Measurements from ENCODE around the gene RUBCN. TPM values are rescaled to one million over a fixed set of nuclear protein-coding genes. Genes with fewer than 3 reads are reported as not detected.
"Not testable (repeated sequence)": the region's sequence is repeated elsewhere in the genome, so short reads cannot be mapped to it uniquely, and the experiment has no call there.

The RUBCN gene
- total RNA-seq, 4 donors from 2014 or later: 36.8 to 56.7 (median 46.4) TPM

DNA sequence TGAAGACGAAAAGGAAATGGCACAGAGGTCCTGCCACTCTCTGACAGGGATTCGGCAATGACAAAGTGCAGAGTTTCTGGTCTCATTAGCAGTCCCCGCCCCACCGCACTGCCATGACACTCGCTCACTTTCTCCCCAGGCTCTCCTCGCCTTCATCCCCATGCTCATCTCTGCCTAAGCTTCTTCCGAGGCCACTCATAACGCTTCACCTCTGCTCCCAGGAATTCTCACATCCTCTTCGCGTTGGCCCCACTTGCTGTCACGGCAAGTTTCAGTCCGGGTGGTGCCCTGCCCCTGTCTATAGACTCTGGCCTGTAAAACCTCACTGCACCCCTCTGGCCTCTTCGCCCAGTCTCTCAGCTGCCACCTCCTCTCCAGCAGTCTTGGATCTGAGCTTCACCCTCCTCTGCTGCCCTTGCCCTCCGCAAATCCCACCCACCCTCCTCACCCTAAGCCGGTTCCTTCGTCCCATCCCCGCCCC, 654 bp downstream of the RUBCN start:
- Histone ChIP-seq H3K27ac (peak overlapping the region in 2 of 3 donors; percentile 64 to 92), H3K4me1 (peaks cover 7 to 16% of the 10 kb centered on the region in 2 donors), H3K36me3 (no peaks in the 10 kb centered on the region), H3K9me3 (no peaks in the 10 kb centered on the region), H3K27me3 (no peaks in the 10 kb centered on the region), H3K4me3 (replicated peaks in 1 of 3) (peak overlapping the region; percentile 21 to 91 (median 90))
- 1 to 3% methylated on average over 16 to 17 of the region's 17 CpGs for WGBS, 2 donors
- DNase-seq: peak; percentile 4 to 21
- intact Hi-C loops (cut with DNase I): no loop called here
- TF ChIP-seq POLR2A (IDR thresholded peaks at IDR 0.05): no peak
- TF ChIP-seq, protein P1, sequence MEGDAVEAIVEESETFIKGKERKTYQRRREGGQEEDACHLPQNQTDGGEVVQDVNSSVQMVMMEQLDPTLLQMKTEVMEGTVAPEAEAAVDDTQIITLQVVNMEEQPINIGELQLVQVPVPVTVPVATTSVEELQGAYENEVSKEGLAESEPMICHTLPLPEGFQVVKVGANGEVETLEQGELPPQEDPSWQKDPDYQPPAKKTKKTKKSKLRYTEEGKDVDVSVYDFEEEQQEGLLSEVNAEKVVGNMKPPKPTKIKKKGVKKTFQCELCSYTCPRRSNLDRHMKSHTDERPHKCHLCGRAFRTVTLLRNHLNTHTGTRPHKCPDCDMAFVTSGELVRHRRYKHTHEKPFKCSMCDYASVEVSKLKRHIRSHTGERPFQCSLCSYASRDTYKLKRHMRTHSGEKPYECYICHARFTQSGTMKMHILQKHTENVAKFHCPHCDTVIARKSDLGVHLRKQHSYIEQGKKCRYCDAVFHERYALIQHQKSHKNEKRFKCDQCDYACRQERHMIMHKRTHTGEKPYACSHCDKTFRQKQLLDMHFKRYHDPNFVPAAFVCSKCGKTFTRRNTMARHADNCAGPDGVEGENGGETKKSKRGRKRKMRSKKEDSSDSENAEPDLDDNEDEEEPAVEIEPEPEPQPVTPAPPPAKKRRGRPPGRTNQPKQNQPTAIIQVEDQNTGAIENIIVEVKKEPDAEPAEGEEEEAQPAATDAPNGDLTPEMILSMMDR (IDR thresholded peaks at IDR 0.05): no peak

GRCh38 chr3:197734667-197735318, 1.9 kb downstream of the RUBCN start:
- no peaks in the 10 kb centered on the region for H3K36me3 ChIP-seq
- intact Hi-C loops (cut with DNase I): no loop called here
- TF ChIP-seq, protein P1 (IDR thresholded peaks at IDR 0.05): no peak
- TF ChIP-seq POLR2A (IDR thresholded peaks at IDR 0.05): no peak
- H3K27me3 ChIP-seq: no peaks in the 10 kb centered on the region
- H3K4me3 ChIP-seq (replicated peaks in 1 of 3): no peak overlapping the region
- no peak overlapping the region for H3K27ac ChIP-seq
- DNase-seq: no peak
- 88 to 91% methylated on average over 7 of the region's 7 CpGs for WGBS, 2 donors
- peaks cover 7 to 16% of the 10 kb centered on the region in 2 donors for H3K4me1 ChIP-seq
- no peaks in the 10 kb centered on the region for H3K9me3 ChIP-seq

DNA sequence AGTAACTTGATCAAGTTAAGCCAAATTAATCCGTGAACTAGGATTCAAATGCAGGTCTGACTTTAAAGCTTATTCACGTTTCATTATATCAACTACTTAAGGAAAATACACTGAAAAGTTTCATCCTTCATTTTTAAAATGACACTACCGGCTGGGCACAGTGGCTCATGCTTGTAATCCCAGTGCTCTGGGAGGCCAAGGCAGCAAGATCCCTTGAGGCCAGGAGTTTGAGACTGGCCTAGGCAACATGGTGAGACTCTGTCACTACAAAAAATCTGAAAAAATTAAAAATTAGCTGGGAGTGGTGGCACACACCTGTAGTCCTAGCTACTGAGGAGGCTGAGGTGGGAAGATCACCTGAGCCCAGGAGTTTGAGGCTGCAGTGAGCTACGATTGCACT, 3.7 kb downstream of the RUBCN start:
- H3K27ac ChIP-seq: no peak overlapping the region
- H3K9me3 ChIP-seq: no peaks in the 10 kb centered on the region
- H3K4me1 ChIP-seq: peaks cover 7 to 16% of the 10 kb centered on the region in 2 donors
- no peaks in the 10 kb centered on the region for H3K27me3 ChIP-seq
- H3K4me3 ChIP-seq (replicated peaks in 1 of 3): no peak overlapping the region
- no peak for DNase-seq
- no peak for TF ChIP-seq POLR2A (IDR thresholded peaks at IDR 0.05)
- TF ChIP-seq, protein P1 (IDR thresholded peaks at IDR 0.05): no peak
- intact Hi-C loops (cut with DNase I): no loop called here
- no peaks in the 10 kb centered on the region for H3K36me3 ChIP-seq
- whole genome bisulfite sequencing, 2 donors: 95 to 97% methylated on average over 4 of the region's 4 CpGs

GRCh38 chr3:197731483-197731882, 5.2 kb downstream of the RUBCN start:
- WGBS, 2 donors: 94 to 95% methylated on average over 15 to 19 of the region's 27 CpGs
- DNase-seq; H3K4me3 ChIP-seq (replicated peaks in 1 of 3); H3K9me3 ChIP-seq; intact Hi-C loops (cut with DNase I); H3K36me3 ChIP-seq; H3K27me3 ChIP-seq; H3K27ac ChIP-seq: not testable (repeated sequence)
- peaks cover 7 to 13% of the 10 kb centered on the region in 2 donors for H3K4me1 ChIP-seq

GRCh38 chr3:197730770-197731169, 5.9 kb downstream of the RUBCN start:
- 96% methylated on average over 3 to 4 of the region's 5 CpGs for WGBS, 2 donors
- intact Hi-C loops (cut with DNase I); H3K9me3 ChIP-seq; H3K36me3 ChIP-seq; DNase-seq; H3K4me3 ChIP-seq (replicated peaks in 1 of 3); H3K27ac ChIP-seq; H3K27me3 ChIP-seq: not testable (repeated sequence)
- peaks cover 5 to 10% of the 10 kb centered on the region in 2 donors for H3K4me1 ChIP-seq

- intact Hi-C loops (cut with DNase I): no loop called here
- H3K36me3 ChIP-seq: no peaks in the 10 kb centered on the region
- H3K9me3 ChIP-seq: no peaks in the 10 kb centered on the region
- H3K27ac ChIP-seq: no peak overlapping the region
- H3K4me3 ChIP-seq (replicated peaks in 1 of 3): no peak overlapping the region
- peaks cover 0 to 4% of the 10 kb centered on the region in 2 donors for H3K4me1 ChIP-seq
- no peaks in the 10 kb centered on the region for H3K27me3 ChIP-seq
- 86 to 87% methylated on average over 2 of the region's 2 CpGs for WGBS, 2 donors
- no peak for DNase-seq
- TF ChIP-seq, protein P1 (IDR thresholded peaks at IDR 0.05): no peak
- TF ChIP-seq POLR2A (IDR thresholded peaks at IDR 0.05): no peak
These were observed 6.5 kb downstream of the RUBCN start for GRCh38 chr3:197730200-197730599.
